Mesothelial cell of epicardium (in vitro differentiated cells): ENCODE measurements around the gene ARSK. TPM values are rescaled to one million over a fixed set of nuclear protein-coding genes. Genes with fewer than 3 reads are reported as not detected.

Experiments
- DNase-seq, 2 experiments: peaks; one replicate each; pipeline ENCODE4 v3.0.0; 2021; ENCODE audit warnings: low spot score in 2 of 2; ENCODE audit not compliant: unreplicated experiment in 2 of 2
- H3K27ac Mint-ChIP-seq: 2 replicates; pipeline ENCODE4 v1.8.0; 2021; ENCODE audit warnings: mixed read lengths
- H3K27me3 Mint-ChIP-seq: 2 replicates; pipeline ENCODE4 v1.8.0; 2021; ENCODE audit warnings: low read depth, mixed read lengths
- H3K36me3 Mint-ChIP-seq: 2 replicates; pipeline ENCODE4 v1.8.0; 2021; ENCODE audit warnings: mixed read lengths
- H3K4me1 Mint-ChIP-seq: 2 replicates; pipeline ENCODE4 v1.8.0; 2021; ENCODE audit warnings: mixed read lengths
- H3K4me3 Mint-ChIP-seq: 2 replicates; pipeline ENCODE4 v1.8.0; 2021; ENCODE audit warnings: mild to moderate bottlenecking, moderate library complexity, mixed read lengths
- H3K9me3 Mint-ChIP-seq: 2 replicates; pipeline ENCODE4 v1.8.0; 2021; ENCODE audit warnings: mixed read lengths
- total RNA-seq: library from RNA; stranded (reverse); gene quantifications from 3 replicates; pipeline ENCODE4 v1.2.1, GENCODE V29; 2021
- TF ChIP-seq, protein P1 (sequence below): fragments of 200-600 bp; sonication (generic); IDR thresholded peaks from one replicate; pipeline ENCODE4 v1.5.0; 2021; ENCODE audit warnings: antibody characterized with exemption; ENCODE audit not compliant: unreplicated experiment

Gene ARSK
- total RNA-seq, 1 donor from 2014 or later: 10.4 TPM

DNA sequence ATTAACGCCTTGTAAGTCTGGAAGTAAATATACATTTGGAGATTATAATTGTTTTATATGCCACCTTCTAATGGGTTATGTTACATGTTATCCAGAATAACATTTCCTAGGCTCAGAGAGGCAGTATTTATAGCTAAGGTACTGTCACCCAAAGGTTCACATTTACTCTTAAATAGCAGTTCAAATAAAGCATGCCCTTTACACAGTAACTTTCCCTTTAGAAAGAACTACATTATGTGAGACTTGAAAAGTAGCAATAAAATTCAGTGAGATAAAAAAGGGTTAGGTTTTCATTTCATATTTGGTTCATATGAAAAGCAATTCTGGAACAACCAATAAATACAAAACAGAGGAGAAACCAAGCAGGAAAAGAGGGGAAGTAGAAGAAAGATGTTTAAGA, 35.2 kb upstream of the ARSK start:
- H3K27me3 Mint-ChIP-seq: no peaks in the 10 kb centered on the region
- no peaks in the 10 kb centered on the region for H3K4me1 Mint-ChIP-seq
- DNase-seq: no peak
- H3K9me3 Mint-ChIP-seq: peaks cover 7% of the 10 kb centered on the region
- H3K4me3 Mint-ChIP-seq: no peak overlapping the region
- H3K36me3 Mint-ChIP-seq: peaks cover 23% of the 10 kb centered on the region
- H3K27ac Mint-ChIP-seq: no peak overlapping the region
- TF ChIP-seq, protein P1, sequence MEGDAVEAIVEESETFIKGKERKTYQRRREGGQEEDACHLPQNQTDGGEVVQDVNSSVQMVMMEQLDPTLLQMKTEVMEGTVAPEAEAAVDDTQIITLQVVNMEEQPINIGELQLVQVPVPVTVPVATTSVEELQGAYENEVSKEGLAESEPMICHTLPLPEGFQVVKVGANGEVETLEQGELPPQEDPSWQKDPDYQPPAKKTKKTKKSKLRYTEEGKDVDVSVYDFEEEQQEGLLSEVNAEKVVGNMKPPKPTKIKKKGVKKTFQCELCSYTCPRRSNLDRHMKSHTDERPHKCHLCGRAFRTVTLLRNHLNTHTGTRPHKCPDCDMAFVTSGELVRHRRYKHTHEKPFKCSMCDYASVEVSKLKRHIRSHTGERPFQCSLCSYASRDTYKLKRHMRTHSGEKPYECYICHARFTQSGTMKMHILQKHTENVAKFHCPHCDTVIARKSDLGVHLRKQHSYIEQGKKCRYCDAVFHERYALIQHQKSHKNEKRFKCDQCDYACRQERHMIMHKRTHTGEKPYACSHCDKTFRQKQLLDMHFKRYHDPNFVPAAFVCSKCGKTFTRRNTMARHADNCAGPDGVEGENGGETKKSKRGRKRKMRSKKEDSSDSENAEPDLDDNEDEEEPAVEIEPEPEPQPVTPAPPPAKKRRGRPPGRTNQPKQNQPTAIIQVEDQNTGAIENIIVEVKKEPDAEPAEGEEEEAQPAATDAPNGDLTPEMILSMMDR: no peak

DNA sequence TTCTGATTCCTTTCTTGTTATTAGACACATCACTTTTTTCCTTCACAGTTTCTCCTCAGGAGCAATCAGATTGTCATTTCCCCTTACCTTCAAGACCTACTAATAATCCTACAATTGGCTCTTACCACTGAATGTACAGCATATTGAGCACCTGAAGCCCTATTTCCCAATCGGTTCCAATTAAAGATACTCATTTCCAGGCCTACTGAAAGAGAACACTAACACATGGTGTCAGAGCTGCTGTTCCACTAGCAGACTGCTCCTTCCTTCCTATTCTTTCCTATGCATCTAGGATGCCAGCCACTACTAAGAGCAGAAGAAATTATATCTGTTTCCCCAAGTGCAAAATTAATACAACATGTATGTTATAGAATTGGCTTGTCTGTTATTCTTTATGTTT, 34.7 kb upstream of the ARSK start:
- Mint-ChIP-seq H3K36me3 (peaks cover 26% of the 10 kb centered on the region), H3K27ac (no peak overlapping the region), H3K27me3 (no peaks in the 10 kb centered on the region), H3K9me3 (peaks cover 7% of the 10 kb centered on the region), H3K4me3 (no peak overlapping the region), H3K4me1 (no peaks in the 10 kb centered on the region)
- no peak for DNase-seq
- TF ChIP-seq, protein P1: no peak

DNA sequence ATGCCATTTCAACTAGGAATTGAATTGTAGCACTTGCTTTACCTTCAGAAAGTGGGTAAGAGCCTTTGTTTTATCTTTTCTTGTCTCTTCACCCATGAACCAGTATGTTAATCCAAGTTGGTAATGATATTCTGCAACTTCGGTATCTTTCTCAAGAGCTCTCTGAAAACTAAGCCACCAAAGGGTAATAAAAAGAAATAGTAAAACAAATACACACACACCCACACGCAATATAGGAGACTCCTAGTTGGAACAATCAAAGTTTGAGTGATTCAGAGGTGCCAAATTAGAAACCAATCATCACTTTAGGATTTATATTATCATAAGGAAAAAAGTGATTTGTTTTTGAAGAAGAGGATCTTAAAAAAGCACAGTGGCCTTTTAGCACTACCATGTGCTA, 30.5 kb upstream of the ARSK start:
- H3K27me3 Mint-ChIP-seq: no peaks in the 10 kb centered on the region

DNA sequence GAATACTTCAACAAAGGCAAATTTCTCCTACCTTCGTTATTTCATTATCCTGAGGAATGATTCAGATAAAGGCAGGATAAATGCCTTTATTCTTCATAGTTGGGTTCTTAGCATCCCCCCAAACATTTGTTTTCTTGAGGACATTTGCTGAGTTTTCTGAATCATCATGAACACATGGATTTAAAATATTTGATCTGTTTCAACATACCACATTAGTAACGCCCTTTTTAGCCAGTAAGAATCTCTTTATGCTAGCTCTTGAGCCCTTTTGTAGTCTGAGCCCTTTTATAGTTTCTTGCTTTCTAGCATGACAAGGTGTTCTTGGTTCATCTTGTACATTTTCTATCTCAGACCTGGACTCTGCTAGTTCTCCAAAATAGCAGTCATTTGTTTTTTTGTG, 28.0 kb upstream of the ARSK start:
- DNase-seq: no peak
- no peak overlapping the region for H3K4me3 Mint-ChIP-seq
- TF ChIP-seq, protein P1: no peak
- no peaks in the 10 kb centered on the region for H3K27me3 Mint-ChIP-seq
- peaks cover 35% of the 10 kb centered on the region for H3K36me3 Mint-ChIP-seq
- no peaks in the 10 kb centered on the region for H3K9me3 Mint-ChIP-seq
- no peak overlapping the region for H3K27ac Mint-ChIP-seq
- no peaks in the 10 kb centered on the region for H3K4me1 Mint-ChIP-seq

More for the DNA sequence above, 30.5 kb upstream of the ARSK start:
- no peak for DNase-seq
- no peaks in the 10 kb centered on the region for H3K4me1 Mint-ChIP-seq
- H3K36me3 Mint-ChIP-seq: peaks cover 34% of the 10 kb centered on the region
- TF ChIP-seq, protein P1: no peak
- H3K9me3 Mint-ChIP-seq: no peaks in the 10 kb centered on the region
- no peak overlapping the region for H3K27ac Mint-ChIP-seq
- no peak overlapping the region for H3K4me3 Mint-ChIP-seq

DNA sequence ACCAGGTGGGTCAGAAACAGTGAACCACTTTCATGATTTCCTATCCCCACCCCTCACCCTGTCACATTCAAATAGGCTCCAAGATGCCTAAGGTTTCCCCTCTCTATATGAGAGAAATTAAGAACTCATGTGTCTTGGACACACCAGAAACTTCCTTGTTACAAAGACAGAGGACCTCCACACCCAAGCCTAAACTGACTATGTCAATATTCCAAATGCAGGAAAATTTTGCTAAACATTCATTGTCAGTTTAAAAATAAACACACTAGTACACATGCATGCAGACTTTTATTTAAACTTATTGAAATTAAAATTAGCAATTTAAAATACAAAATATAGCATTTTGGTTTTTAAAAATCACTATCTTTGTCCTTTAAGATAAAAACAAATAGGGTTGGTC, 26.3 kb upstream of the ARSK start:
- H3K9me3 Mint-ChIP-seq: no peaks in the 10 kb centered on the region
- no peak overlapping the region for H3K27ac Mint-ChIP-seq
- peaks cover 6% of the 10 kb centered on the region for H3K4me1 Mint-ChIP-seq
- H3K27me3 Mint-ChIP-seq: no peaks in the 10 kb centered on the region
- no peak for DNase-seq
- no peak overlapping the region for H3K4me3 Mint-ChIP-seq
- TF ChIP-seq, protein P1: no peak
- H3K36me3 Mint-ChIP-seq: peaks cover 33% of the 10 kb centered on the region

DNA sequence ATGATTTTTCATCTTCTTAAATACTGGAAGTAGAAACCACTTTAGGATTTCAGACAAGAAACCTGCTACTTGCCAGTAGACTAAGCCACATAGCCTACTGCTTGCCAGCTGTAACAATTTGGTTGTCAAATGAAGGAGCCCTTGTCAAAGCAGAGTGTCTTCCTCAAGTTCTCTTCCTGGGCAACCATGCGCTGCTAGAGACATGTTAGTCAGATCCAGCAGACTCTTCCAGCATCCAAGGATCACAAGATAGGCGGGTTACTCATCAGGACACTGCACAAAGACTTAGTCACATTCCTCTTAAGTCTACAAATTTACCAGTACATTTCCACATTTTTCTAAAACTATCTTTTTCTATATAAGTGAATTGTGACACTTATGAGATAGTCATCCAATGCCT, 24.5 kb upstream of the ARSK start:
- no peaks in the 10 kb centered on the region for H3K9me3 Mint-ChIP-seq
- no peak overlapping the region for H3K27ac Mint-ChIP-seq
- no peak overlapping the region for H3K4me3 Mint-ChIP-seq
- peaks cover 7% of the 10 kb centered on the region for H3K4me1 Mint-ChIP-seq
- no peaks in the 10 kb centered on the region for H3K27me3 Mint-ChIP-seq
- TF ChIP-seq, protein P1: no peak
- peaks cover 37% of the 10 kb centered on the region for H3K36me3 Mint-ChIP-seq
- no peak for DNase-seq
